ENCODE data around the gene ZNF385C. TPM values are rescaled to one million over a fixed set of nuclear protein-coding genes. Genes with fewer than 3 reads are reported as not detected.

Gene ZNF385C
- total and polyA plus RNA-seq, 2 of the 13 experiments (the other 11 are each of a cell fraction or from before 2014, with no cell fraction given) = 2.3 to 6.1 TPM

DNA sequence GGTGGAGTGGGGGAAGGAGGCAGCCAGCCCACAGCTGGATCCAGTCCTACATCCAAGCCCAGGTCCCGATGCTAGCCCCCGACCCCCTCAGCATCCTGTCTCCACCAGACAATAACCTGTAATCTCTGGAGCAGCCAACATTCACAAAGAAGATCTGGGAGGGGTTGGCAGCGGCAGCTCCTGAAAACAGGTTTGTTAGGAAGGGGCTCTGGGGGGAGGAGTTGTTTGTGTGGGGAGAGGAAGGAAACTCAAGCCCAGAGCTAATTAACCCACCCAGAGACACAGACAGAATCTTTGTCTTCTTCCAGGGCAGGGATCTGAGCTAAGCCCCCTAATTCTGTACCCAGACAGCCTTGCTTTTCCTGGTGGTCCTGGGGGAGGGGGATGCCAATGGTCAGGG, 43.2 kb downstream of the ZNF385C start (continued):
- TF ChIP-seq, protein P1, sequence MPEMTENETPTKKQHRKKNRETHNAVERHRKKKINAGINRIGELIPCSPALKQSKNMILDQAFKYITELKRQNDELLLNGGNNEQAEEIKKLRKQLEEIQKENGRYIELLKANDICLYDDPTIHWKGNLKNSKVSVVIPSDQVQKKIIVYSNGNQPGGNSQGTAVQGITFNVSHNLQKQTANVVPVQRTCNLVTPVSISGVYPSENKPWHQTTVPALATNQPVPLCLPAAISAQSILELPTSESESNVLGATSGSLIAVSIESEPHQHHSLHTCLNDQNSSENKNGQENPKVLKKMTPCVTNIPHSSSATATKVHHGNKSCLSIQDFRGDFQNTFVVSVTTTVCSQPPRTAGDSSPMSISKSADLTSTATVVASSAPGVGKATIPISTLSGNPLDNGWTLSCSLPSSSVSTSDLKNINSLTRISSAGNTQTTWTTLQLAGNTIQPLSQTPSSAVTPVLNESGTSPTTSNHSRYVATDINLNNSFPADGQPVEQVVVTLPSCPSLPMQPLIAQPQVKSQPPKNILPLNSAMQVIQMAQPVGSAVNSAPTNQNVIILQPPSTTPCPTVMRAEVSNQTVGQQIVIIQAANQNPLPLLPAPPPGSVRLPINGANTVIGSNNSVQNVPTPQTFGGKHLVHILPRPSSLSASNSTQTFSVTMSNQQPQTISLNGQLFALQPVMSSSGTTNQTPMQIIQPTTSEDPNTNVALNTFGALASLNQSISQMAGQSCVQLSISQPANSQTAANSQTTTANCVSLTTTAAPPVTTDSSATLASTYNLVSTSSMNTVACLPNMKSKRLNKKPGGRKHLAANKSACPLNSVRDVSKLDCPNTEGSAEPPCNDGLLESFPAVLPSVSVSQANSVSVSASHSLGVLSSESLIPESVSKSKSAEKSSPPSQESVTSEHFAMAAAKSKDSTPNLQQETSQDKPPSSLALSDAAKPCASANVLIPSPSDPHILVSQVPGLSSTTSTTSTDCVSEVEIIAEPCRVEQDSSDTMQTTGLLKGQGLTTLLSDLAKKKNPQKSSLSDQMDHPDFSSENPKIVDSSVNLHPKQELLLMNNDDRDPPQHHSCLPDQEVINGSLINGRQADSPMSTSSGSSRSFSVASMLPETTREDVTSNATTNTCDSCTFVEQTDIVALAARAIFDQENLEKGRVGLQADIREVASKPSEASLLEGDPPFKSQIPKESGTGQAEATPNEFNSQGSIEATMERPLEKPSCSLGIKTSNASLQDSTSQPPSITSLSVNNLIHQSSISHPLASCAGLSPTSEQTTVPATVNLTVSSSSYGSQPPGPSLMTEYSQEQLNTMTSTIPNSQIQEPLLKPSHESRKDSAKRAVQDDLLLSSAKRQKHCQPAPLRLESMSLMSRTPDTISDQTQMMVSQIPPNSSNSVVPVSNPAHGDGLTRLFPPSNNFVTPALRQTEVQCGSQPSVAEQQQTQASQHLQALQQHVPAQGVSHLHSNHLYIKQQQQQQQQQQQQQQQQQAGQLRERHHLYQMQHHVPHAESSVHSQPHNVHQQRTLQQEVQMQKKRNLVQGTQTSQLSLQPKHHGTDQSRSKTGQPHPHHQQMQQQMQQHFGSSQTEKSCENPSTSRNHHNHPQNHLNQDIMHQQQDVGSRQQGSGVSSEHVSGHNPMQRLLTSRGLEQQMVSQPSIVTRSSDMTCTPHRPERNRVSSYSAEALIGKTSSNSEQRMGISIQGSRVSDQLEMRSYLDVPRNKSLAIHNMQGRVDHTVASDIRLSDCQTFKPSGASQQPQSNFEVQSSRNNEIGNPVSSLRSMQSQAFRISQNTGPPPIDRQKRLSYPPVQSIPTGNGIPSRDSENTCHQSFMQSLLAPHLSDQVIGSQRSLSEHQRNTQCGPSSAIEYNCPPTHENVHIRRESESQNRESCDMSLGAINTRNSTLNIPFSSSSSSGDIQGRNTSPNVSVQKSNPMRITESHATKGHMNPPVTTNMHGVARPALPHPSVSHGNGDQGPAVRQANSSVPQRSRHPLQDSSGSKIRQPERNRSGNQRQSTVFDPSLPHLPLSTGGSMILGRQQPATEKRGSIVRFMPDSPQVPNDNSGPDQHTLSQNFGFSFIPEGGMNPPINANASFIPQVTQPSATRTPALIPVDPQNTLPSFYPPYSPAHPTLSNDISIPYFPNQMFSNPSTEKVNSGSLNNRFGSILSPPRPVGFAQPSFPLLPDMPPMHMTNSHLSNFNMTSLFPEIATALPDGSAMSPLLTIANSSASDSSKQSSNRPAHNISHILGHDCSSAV (CRISPR knock-in tag; IDR thresholded peaks at IDR 0.05; ENCODE audit: borderline replicate concordance) = no peak
- TF ChIP-seq ZSCAN20 (CRISPR knock-in tag; IDR thresholded peaks at IDR 0.05; ENCODE audit: borderline replicate concordance) (no peak), ZNF543 (CRISPR knock-in tag; IDR thresholded peaks at IDR 0.05) (no peak), HNRNPL (IDR thresholded peaks at IDR 0.05; ENCODE audit: low read depth, low read length) (no peak), ZNF883 (CRISPR knock-in tag; IDR thresholded peaks at IDR 0.05; ENCODE audit: not compliant biosample characterization) (no peak), ZIK1 (CRISPR knock-in tag; IDR thresholded peaks at IDR 0.05; ENCODE audit: borderline replicate concordance, low read depth) (no peak)
- TF ChIP-seq, protein P2, sequence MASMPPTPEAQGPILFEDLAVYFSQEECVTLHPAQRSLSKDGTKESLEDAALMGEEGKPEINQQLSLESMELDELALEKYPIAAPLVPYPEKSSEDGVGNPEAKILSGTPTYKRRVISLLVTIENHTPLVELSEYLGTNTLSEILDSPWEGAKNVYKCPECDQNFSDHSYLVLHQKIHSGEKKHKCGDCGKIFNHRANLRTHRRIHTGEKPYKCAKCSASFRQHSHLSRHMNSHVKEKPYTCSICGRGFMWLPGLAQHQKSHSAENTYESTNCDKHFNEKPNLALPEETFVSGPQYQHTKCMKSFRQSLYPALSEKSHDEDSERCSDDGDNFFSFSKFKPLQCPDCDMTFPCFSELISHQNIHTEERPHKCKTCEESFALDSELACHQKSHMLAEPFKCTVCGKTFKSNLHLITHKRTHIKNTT (CRISPR knock-in tag; IDR thresholded peaks at IDR 0.05) = no peak
